GM18526 (cell line): ENCODE results near the gene CGB1.

Experiments used
- POLR2A ChIP-seq: IDR thresholded peaks from 3 replicates; pipeline ENCODE4 v1.6.1; 2011; ENCODE audit not compliant: insufficient read length; ENCODE audit errors: extremely low read depth

CGB1 gene

DNA sequence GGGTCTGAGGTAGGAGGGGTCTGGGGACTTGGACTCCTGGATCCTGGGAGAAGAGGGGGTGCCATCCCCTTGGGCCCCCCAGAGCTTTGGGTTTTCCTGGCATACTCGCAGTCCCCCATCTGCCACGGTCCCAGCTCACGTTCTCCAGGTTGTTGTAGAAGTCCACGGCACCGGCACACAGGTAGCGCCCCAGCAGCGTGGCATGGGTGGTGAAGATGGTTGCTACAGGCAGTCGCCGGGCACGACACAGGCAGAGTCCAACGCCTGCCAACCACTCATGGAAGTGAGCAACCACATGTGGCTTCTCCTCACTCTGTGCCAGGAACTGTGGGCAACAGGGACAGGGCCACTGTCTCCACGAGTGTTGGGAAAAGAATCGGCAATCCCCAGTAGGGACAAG is 51.0 kb downstream of the CGB1 start:
- no peak for TF ChIP-seq POLR2A
